Mucosa of descending colon (tissue), 3 donors: Measurements from ENCODE around the gene ROM1. TPM values are rescaled to one million over a fixed set of nuclear protein-coding genes. Genes with fewer than 3 reads are reported as not detected.
A peak's percentile ranks its signal among the peaks of the same experiment; 100 is the strongest.
"Not testable (repeated sequence)": the region's sequence is repeated elsewhere in the genome, so short reads cannot be mapped to it uniquely, and the experiment has no call there.

Experiments used
- ATAC-seq: fragments of 200-7000 bp; cut with Tn5 transposase; one replicate; pipeline ENCODE4 v1.9.1; 2020; ENCODE audit warnings: mild to moderate bottlenecking, moderate library complexity
- DNase-seq, 3 donors: peaks; one replicate each; pipeline ENCODE4 v3.0.0-alpha.2; 2020
- H3K36me3 ChIP-seq: fragments of 200-600 bp; one replicate; pipeline ENCODE4 v1.8.0; 2021; ENCODE audit warnings: low read depth, mild to moderate bottlenecking
- H3K4me1 ChIP-seq: fragments of 200-600 bp; one replicate; pipeline ENCODE4 v1.8.0; 2021; ENCODE audit warnings: low read depth, mild to moderate bottlenecking
- H3K4me3 ChIP-seq: fragments of 200-600 bp; one replicate; pipeline ENCODE4 v1.8.0; 2021; ENCODE audit warnings: mild to moderate bottlenecking
- H3K9me3 ChIP-seq: fragments of 200-600 bp; one replicate; pipeline ENCODE4 v1.8.0; 2021; ENCODE audit warnings: mild to moderate bottlenecking
- intact Hi-C, 2 donors: fragments of 100-400 bp; cut with DNase I in 1 of 2; cut with micrococcal nuclease in 1 of 2; formaldehyde crosslinking; loops; one replicate each; pipeline versions ENCODE4 v1.11.0 to v1.11.1; 2022; cut with DNase I, micrococcal nuclease
- total RNA-seq, 3 donors: library from RNA; stranded (reverse); fragmentation: NEBNext Ultra II Directional in 2 of 3; extraction: Animal tissue kit (Norgen Biotek cat#: 25700) in 2 of 3; gene quantifications; one replicate each; pipeline versions ENCODE4 v1.2.1 to v1.2.4, GENCODE V29; 2021 to 2023
- TF ChIP-seq, protein P1 (sequence below): fragments of 200-600 bp; IDR thresholded peaks from one replicate; pipeline ENCODE4 v1.8.0; 2022; ENCODE audit warnings: antibody characterized with exemption, mild to moderate bottlenecking
- donor health status: DM: no; HTN: no; CAD: no; lungs with moderate emphysema.
- donor health status: DM: no; HTN: no; CAD: no.
- donor health status: DM: no; HTN: yes; CAD: no.

Gene ROM1
- total RNA-seq, 3 donors from 2014 or later = 2.7 to 11.9 (median 3.8) TPM

DNA sequence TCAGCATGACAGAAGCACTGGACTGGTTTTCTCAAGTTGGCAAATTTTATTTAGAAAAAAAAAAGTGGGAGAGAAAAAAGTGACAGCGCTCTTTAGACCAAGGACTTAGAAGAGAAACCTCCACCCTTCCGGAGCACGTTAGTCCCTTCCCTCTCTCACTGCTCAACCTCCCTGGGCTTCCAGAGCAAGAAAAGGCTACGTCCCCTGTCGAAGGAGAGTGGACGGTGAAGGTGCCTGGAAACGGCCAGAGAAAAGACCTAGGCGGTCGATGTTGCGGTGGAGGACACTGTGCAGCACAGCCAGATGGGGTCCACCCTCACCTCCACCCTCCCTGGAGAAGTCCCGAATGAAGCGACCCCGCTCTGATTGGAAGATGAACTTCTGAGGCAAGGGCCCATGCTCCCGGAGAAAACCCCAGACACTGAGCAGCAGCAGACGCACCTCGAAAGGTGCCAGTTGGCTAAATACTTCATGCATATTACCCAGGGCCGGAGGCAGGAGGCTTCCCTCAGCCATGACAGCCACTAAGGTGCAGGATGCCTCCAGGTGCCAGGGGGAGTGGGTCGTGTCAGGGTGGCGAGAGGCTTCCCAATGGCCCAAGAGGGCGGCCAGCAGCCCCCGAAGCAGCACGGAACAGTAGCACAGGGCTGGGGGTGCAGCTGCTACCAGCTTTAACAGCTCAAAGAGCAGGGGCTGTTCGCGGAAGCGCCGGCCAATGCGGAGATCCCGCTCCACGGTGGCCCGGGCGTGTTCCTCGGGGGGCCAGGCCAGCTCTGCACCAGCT is 34.0 kb downstream of the ROM1 start:
- Histone ChIP-seq H3K36me3 (no peaks in the 10 kb centered on the region), H3K9me3 (no peaks in the 10 kb centered on the region), H3K4me1 (peaks cover 29% of the 10 kb centered on the region), H3K4me3 (no peak overlapping the region)
- DNase-seq = peak in 1 of 3 donors; percentile 48
- ATAC-seq = no peak
- TF ChIP-seq, protein P1, sequence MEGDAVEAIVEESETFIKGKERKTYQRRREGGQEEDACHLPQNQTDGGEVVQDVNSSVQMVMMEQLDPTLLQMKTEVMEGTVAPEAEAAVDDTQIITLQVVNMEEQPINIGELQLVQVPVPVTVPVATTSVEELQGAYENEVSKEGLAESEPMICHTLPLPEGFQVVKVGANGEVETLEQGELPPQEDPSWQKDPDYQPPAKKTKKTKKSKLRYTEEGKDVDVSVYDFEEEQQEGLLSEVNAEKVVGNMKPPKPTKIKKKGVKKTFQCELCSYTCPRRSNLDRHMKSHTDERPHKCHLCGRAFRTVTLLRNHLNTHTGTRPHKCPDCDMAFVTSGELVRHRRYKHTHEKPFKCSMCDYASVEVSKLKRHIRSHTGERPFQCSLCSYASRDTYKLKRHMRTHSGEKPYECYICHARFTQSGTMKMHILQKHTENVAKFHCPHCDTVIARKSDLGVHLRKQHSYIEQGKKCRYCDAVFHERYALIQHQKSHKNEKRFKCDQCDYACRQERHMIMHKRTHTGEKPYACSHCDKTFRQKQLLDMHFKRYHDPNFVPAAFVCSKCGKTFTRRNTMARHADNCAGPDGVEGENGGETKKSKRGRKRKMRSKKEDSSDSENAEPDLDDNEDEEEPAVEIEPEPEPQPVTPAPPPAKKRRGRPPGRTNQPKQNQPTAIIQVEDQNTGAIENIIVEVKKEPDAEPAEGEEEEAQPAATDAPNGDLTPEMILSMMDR = no peak
- intact Hi-C loops = no loop called here

DNA sequence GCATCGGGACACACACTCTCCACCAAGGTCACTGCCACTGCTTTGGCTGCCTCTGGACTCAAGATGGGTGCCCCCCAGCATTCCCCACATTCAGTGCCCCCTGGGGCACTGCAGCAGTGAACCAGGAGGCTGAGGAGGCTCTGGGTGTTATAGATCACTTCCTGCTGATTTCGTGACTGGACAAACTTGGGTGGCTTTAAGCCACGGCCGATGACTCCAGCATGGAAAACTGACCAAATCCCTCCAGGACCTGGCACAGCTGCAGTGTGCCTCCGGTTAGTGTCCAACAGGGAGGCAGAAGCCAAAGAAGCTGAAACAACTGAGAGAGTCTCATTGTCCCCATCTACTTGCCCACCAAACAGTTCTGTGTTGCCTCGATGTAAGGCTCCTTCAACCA is 34.5 kb downstream of the ROM1 start:
- H3K4me3 ChIP-seq = no peak overlapping the region
- intact Hi-C loops = no loop called here
- TF ChIP-seq, protein P1 = no peak
- no peak for DNase-seq
- no peaks in the 10 kb centered on the region for H3K36me3 ChIP-seq
- peaks cover 34% of the 10 kb centered on the region for H3K4me1 ChIP-seq
- no peaks in the 10 kb centered on the region for H3K9me3 ChIP-seq
- no peak for ATAC-seq

DNA sequence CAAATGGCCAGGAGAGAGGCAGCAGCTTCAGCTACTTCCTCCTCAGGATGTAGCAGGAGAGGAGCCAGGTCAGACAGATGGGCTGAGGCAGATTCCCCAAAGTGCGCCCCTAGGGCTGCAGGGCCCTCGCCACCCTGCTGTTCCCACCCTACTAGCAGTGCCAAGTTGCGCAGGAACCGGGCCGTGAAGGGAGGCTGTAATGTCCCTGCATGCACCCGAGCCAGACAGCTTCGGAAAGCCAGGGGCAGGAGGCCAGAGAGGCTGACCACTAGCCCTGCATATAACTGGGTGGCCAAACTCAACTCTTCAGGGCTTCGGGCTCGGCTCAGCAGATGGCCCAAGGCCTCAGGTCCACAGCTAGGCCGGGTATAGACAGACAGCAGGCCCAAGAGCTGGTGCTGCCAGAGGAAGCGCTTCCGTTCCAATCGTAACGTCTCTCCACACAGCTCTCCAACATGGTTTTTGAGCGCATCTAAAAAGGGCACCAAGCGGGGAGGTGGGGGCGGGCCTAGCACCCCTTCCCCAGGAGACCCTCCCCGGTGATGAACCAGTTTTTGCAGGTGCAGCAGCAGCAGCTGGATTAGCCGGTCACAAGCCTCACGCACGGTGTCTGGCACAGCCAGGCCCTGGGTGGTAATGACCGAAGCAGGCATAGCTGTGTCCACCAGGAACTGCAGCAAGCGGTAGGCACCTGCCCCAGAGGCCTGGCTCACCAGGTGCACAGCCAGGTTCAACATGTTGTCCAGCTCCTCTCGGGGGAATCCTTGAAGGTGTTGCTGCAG is 35.3 kb downstream of the ROM1 start:
- intact Hi-C loops = no loop called here
- Histone ChIP-seq H3K4me3 (no peak overlapping the region), H3K4me1 (peaks cover 34% of the 10 kb centered on the region), H3K9me3 (no peaks in the 10 kb centered on the region), H3K36me3 (no peaks in the 10 kb centered on the region)
- ATAC-seq = no peak
- peak in 1 of 3 donors; percentile 54 for DNase-seq
- TF ChIP-seq, protein P1 = no peak

DNA sequence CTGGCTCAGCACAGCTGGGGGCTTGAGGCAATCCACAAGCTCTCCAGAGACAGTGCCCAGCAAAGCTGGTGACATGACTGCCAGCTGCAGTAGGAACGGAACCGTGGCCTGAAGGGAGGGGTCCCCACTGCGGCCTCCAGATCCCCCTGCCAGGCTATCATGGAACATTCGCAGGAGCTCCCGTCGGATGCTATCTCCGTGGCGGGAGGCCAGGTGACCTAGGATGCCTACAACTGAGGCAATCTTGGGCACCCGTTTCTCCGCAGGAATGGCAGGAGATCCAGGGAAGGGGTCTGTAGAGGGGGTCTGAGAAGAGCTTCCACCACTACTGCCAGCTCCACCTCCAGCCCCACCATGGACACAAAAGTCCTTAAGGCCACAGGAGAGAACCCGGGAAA is 35.9 kb downstream of the ROM1 start:
- ATAC-seq (no peak), DNase-seq (peak in 1 of 3 donors; percentile 44)
- Histone ChIP-seq H3K9me3 (no peaks in the 10 kb centered on the region), H3K4me3 (no peak overlapping the region), H3K4me1 (peaks cover 34% of the 10 kb centered on the region), H3K36me3 (no peaks in the 10 kb centered on the region)
- intact Hi-C loops = no loop called here
- TF ChIP-seq, protein P1 = no peak

DNA sequence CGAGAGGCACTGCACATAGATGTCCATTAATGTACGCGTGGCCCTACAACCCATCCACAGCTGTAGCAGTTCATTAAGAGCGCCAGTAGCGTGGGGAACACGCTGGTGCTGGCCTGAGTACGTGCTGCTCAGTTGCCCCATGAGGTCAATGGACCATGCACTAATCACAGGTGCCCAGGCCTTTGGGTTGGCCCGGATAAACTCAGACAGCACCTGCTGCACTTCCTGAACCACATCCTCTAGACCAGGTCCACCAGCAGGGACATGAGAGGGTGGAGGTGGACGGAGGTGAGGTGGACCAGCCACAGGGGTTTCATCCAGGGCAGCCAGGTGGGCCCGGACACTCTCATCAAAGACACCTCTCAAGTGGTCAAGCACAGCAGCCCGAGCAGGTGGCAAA is 36.4 kb downstream of the ROM1 start:
- Histone ChIP-seq H3K4me3 (no peak overlapping the region), H3K9me3 (no peaks in the 10 kb centered on the region), H3K4me1 (peaks cover 29% of the 10 kb centered on the region), H3K36me3 (no peaks in the 10 kb centered on the region)
- intact Hi-C loops = no loop called here
- DNase-seq = peak in 1 of 3 donors; percentile 34
- no peak for ATAC-seq
- TF ChIP-seq, protein P1 = no peak

DNA sequence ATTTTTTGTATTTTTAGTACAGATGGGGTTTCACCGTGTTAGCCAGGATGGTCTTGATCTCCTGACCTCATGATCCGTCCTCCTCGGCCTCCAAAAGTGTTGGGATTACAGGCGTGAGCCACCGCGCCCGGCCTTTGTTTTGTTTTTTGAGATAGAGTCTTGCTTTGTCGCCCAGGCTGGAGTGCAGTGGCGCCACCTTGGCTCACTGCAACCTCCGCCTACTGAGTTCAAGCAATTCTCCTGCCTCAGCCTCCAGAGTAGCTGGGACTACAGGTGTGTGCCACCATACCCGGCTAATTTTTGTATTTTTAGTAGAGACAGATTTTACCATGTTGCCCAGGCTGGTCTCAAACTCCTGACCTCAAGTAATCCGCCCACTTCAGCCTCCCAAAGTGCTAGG is 37.2 kb downstream of the ROM1 start:
- ATAC-seq, intact Hi-C loops, H3K36me3 ChIP-seq, H3K9me3 ChIP-seq, H3K4me3 ChIP-seq: not testable (repeated sequence)
- peaks cover 24% of the 10 kb centered on the region for H3K4me1 ChIP-seq
- peak in 1 of 3 donors; percentile 37 for DNase-seq
